HUES48 (cell line): ENCODE measurements around the gene MPP3.

ENCODE experiments used
- H3K27ac ChIP-seq: one replicate; pipeline ENCODE4 v1.7.0; 2013; ENCODE audit warnings: low read depth, low read length, inconsistent platforms
- H3K27me3 ChIP-seq: 2 replicates; pipeline ENCODE4 v1.6.1; 2013; ENCODE audit warnings: mild to moderate bottlenecking, low read length; ENCODE audit not compliant: control insufficient read depth, insufficient read depth
- H3K36me3 ChIP-seq: 2 replicates; pipeline ENCODE4 v1.6.1; 2013; ENCODE audit warnings: low read length; ENCODE audit not compliant: control insufficient read depth, insufficient read depth
- H3K4me1 ChIP-seq: 2 replicates; pipeline ENCODE4 v1.6.1; 2013; ENCODE audit warnings: mild to moderate bottlenecking, low read length; ENCODE audit not compliant: control insufficient read depth, insufficient read depth
- H3K4me3 ChIP-seq: 2 replicates; pipeline ENCODE4 v1.5.1; 2013; ENCODE audit warnings: mild to moderate bottlenecking, low read depth, low read length
- H3K9ac ChIP-seq: 2 replicates; pipeline ENCODE4 v1.6.1; 2013; ENCODE audit warnings: mild to moderate bottlenecking, low read depth, low read length, moderate library complexity
- H3K9me3 ChIP-seq: 2 replicates; pipeline ENCODE4 v1.6.1; 2013; ENCODE audit warnings: low read length; ENCODE audit not compliant: control insufficient read depth, insufficient read depth

MPP3 gene

GRCh38 chr17:43816336-43817320 lies 16.3 kb downstream of the MPP3 start:
- Histone ChIP-seq H3K4me3 (no peak overlapping the region), H3K27ac (no peak overlapping the region), H3K27me3 (no peaks in the 10 kb centered on the region), H3K36me3 (no peaks in the 10 kb centered on the region; the same call in 1 of the 2 replicates), H3K9ac (no peak overlapping the region), H3K4me1 (0 out of 2 replicates have a peak, but pooled peaks cover 2% of the 10 kb centered on the region), H3K9me3 (no peaks in the 10 kb centered on the region)

- H3K36me3 ChIP-seq: no peaks in the 10 kb centered on the region; the same call in 1 of the 2 replicates
- no peaks in the 10 kb centered on the region for H3K27me3 ChIP-seq
- 0 out of 2 replicates have a peak, but pooled peaks cover 2% of the 10 kb centered on the region for H3K4me1 ChIP-seq
- H3K9me3 ChIP-seq: no peaks in the 10 kb centered on the region
- no peak overlapping the region for H3K27ac ChIP-seq
- no peak overlapping the region for H3K4me3 ChIP-seq
- H3K9ac ChIP-seq: no peak overlapping the region
Observed at GRCh38 chr17:43814714-43815113, 18.2 kb downstream of the MPP3 start.

GRCh38 chr17:43814026-43814425 lies 18.9 kb downstream of the MPP3 start:
- H3K9ac ChIP-seq: no peak overlapping the region
- H3K36me3 ChIP-seq: no peaks in the 10 kb centered on the region; the same call in 1 of the 2 replicates
- 0 out of 2 replicates have a peak, but pooled peaks cover 2% of the 10 kb centered on the region for H3K4me1 ChIP-seq
- H3K9me3 ChIP-seq: no peaks in the 10 kb centered on the region
- no peaks in the 10 kb centered on the region for H3K27me3 ChIP-seq
- H3K4me3 ChIP-seq: no peak overlapping the region
- H3K27ac ChIP-seq: no peak overlapping the region

GRCh38 chr17:43813386-43813785 lies 19.6 kb downstream of the MPP3 start:
- Histone ChIP-seq H3K36me3 (peaks cover 5% of the 10 kb centered on the region; the same call in 1 of the 2 replicates), H3K9ac (no peak overlapping the region), H3K4me1 (0 out of 2 replicates have a peak, but pooled peaks cover 2% of the 10 kb centered on the region), H3K9me3 (no peaks in the 10 kb centered on the region), H3K4me3 (no peak overlapping the region), H3K27me3 (no peaks in the 10 kb centered on the region), H3K27ac (no peak overlapping the region)

- Histone ChIP-seq H3K27me3 (no peaks in the 10 kb centered on the region), H3K4me1 (0 out of 2 replicates have a peak, but pooled peaks cover 2% of the 10 kb centered on the region), H3K4me3 (no peak overlapping the region), H3K27ac (no peak overlapping the region), H3K9ac (no peak overlapping the region), H3K36me3 (peaks cover 8% of the 10 kb centered on the region; the same call in 1 of the 2 replicates), H3K9me3 (no peaks in the 10 kb centered on the region)
Observed at GRCh38 chr17:43812396-43813265, 20.3 kb downstream of the MPP3 start.

- Histone ChIP-seq H3K27ac (no peak overlapping the region), H3K9ac (no peak overlapping the region), H3K4me3 (no peak overlapping the region), H3K4me1 (0 out of 2 replicates have a peak, but pooled peaks cover 2% of the 10 kb centered on the region), H3K9me3 (no peaks in the 10 kb centered on the region), H3K36me3 (peaks cover 8% of the 10 kb centered on the region; the same call in 1 of the 2 replicates), H3K27me3 (no peaks in the 10 kb centered on the region)
Observed at GRCh38 chr17:43810823-43811222, 22.1 kb downstream of the MPP3 start.

GRCh38 chr17:43810226-43810715 lies 22.7 kb downstream of the MPP3 start:
- Histone ChIP-seq H3K4me3 (no peak overlapping the region), H3K27me3 (no peaks in the 10 kb centered on the region), H3K27ac (no peak overlapping the region), H3K9me3 (no peaks in the 10 kb centered on the region), H3K36me3 (peaks cover 8% of the 10 kb centered on the region; the same call in 1 of the 2 replicates), H3K9ac (no peak overlapping the region), H3K4me1 (0 out of 2 replicates have a peak, but pooled peaks cover 2% of the 10 kb centered on the region)

- Histone ChIP-seq H3K9ac (no peak overlapping the region), H3K4me3 (no peak overlapping the region), H3K4me1 (peaks cover 10% of the 10 kb centered on the region; the same call in 1 of the 2 replicates), H3K27ac (no peak overlapping the region), H3K36me3 (peaks cover 8% of the 10 kb centered on the region; the same call in 1 of the 2 replicates), H3K9me3 (no peaks in the 10 kb centered on the region), H3K27me3 (no peaks in the 10 kb centered on the region)
Observed at GRCh38 chr17:43809121-43809520, 23.8 kb downstream of the MPP3 start.

- Histone ChIP-seq H3K4me3 (no peak overlapping the region), H3K27me3 (no peaks in the 10 kb centered on the region), H3K4me1 (peaks cover 20% of the 10 kb centered on the region), H3K9ac (no peak overlapping the region), H3K27ac (no peak overlapping the region), H3K9me3 (no peaks in the 10 kb centered on the region), H3K36me3 (peaks cover 8% of the 10 kb centered on the region; the same call in 1 of the 2 replicates)
Observed at GRCh38 chr17:43808076-43808475, 24.9 kb downstream of the MPP3 start.

GRCh38 chr17:43805117-43805516 lies 27.8 kb downstream of the MPP3 start:
- Histone ChIP-seq H3K27ac (no peak overlapping the region), H3K27me3 (no peaks in the 10 kb centered on the region), H3K4me3 (no peak overlapping the region), H3K36me3 (0 out of 2 replicates have a peak, but pooled peaks cover 8% of the 10 kb centered on the region), H3K4me1 (peaks cover 34% of the 10 kb centered on the region), H3K9me3 (no peaks in the 10 kb centered on the region), H3K9ac (no peak overlapping the region)
